Neuron (in vitro differentiated cells): ENCODE results near the gene SLC25A44.

Experiments used
- H2AFZ ChIP-seq: one replicate; pipeline ENCODE4 v1.6.1; 2013; ENCODE audit warnings: low read depth, mild to moderate bottlenecking, inconsistent platforms, low read length, moderate library complexity
- H3K27me3 ChIP-seq: one replicate; pipeline ENCODE4 v1.6.1; 2013; ENCODE audit warnings: low read length; ENCODE audit not compliant: insufficient read depth
- H3K36me3 ChIP-seq: one replicate; pipeline ENCODE4 v1.6.1; 2013; ENCODE audit warnings: low read length; ENCODE audit not compliant: insufficient read depth
- H3K4me1 ChIP-seq: one replicate; pipeline ENCODE4 v1.6.1; 2013; ENCODE audit warnings: low read length; ENCODE audit not compliant: insufficient read depth
- H3K4me3 ChIP-seq: 2 replicates; pipeline ENCODE4 v1.5.1; 2013; ENCODE audit warnings: mild to moderate bottlenecking, low read length, moderate library complexity
- H3K9me3 ChIP-seq: one replicate; pipeline ENCODE4 v1.6.1; 2013; ENCODE audit warnings: low read length

Gene SLC25A44

GRCh38 chr1:156242738-156243137, 48.8 kb downstream of the SLC25A44 start:
- Histone ChIP-seq H2AFZ (no peak overlapping the region), H3K36me3 (peaks cover 25% of the 10 kb centered on the region), H3K9me3 (no peaks in the 10 kb centered on the region), H3K27me3 (no peaks in the 10 kb centered on the region), H3K4me1 (no peaks in the 10 kb centered on the region), H3K4me3 (no peak overlapping the region)

GRCh38 chr1:156244126-156244525, 50.2 kb downstream of the SLC25A44 start:
- H3K36me3 ChIP-seq = peaks cover 11% of the 10 kb centered on the region
- no peak overlapping the region for H3K4me3 ChIP-seq
- no peaks in the 10 kb centered on the region for H3K9me3 ChIP-seq
- H2AFZ ChIP-seq = no peak overlapping the region
- H3K27me3 ChIP-seq = no peaks in the 10 kb centered on the region
- H3K4me1 ChIP-seq = no peaks in the 10 kb centered on the region

GRCh38 chr1:156244712-156245111, 50.8 kb downstream of the SLC25A44 start:
- Histone ChIP-seq H3K36me3 (peaks cover 9% of the 10 kb centered on the region), H3K27me3 (no peaks in the 10 kb centered on the region), H3K4me1 (no peaks in the 10 kb centered on the region), H3K4me3 (no peak overlapping the region), H3K9me3 (no peaks in the 10 kb centered on the region), H2AFZ (no peak overlapping the region)

GRCh38 chr1:156245451-156246232, 51.7 kb downstream of the SLC25A44 start:
- no peak overlapping the region for H2AFZ ChIP-seq
- H3K4me1 ChIP-seq = no peaks in the 10 kb centered on the region
- H3K36me3 ChIP-seq = peaks cover 16% of the 10 kb centered on the region
- no peaks in the 10 kb centered on the region for H3K27me3 ChIP-seq
- no peak overlapping the region for H3K4me3 ChIP-seq
- no peaks in the 10 kb centered on the region for H3K9me3 ChIP-seq

DNA sequence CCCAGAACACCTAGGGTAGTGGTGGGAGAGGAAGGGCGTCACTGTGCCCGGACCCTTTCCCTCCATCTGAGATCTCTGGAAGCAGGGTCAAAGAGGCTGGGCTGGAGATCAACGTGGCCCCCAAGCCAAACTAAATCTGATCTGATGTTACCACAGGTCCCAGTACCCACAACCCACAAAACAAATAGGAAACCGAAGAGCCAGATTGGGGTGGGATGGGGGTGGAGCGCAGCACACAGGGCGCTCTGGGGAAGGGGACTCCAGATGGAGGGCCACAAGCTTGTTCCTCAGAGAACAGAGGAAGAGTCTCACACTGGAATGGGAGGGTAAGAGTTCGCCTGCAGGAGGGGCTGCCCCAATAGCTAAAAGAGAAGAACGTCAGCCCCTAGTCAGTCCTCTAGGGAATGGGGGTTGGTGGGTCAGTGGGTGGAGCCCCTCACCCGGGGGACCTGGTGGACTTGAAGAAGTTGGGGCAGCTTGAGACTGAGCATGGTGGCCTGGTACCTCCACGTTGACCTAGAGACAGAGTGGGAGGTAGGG, 52.4 kb downstream of the SLC25A44 start:
- H3K9me3 ChIP-seq = no peaks in the 10 kb centered on the region
- no peaks in the 10 kb centered on the region for H3K27me3 ChIP-seq
- H2AFZ ChIP-seq = no peak overlapping the region
- no peaks in the 10 kb centered on the region for H3K4me1 ChIP-seq
- H3K4me3 ChIP-seq = no peak overlapping the region
- H3K36me3 ChIP-seq = peaks cover 22% of the 10 kb centered on the region

- H3K36me3 ChIP-seq = peaks cover 28% of the 10 kb centered on the region
- no peaks in the 10 kb centered on the region for H3K27me3 ChIP-seq
- no peaks in the 10 kb centered on the region for H3K4me1 ChIP-seq
- H2AFZ ChIP-seq = no peak overlapping the region
- H3K9me3 ChIP-seq = no peaks in the 10 kb centered on the region
- H3K4me3 ChIP-seq = no peak overlapping the region
Observed at GRCh38 chr1:156246781-156247459, 53.0 kb downstream of the SLC25A44 start.

DNA sequence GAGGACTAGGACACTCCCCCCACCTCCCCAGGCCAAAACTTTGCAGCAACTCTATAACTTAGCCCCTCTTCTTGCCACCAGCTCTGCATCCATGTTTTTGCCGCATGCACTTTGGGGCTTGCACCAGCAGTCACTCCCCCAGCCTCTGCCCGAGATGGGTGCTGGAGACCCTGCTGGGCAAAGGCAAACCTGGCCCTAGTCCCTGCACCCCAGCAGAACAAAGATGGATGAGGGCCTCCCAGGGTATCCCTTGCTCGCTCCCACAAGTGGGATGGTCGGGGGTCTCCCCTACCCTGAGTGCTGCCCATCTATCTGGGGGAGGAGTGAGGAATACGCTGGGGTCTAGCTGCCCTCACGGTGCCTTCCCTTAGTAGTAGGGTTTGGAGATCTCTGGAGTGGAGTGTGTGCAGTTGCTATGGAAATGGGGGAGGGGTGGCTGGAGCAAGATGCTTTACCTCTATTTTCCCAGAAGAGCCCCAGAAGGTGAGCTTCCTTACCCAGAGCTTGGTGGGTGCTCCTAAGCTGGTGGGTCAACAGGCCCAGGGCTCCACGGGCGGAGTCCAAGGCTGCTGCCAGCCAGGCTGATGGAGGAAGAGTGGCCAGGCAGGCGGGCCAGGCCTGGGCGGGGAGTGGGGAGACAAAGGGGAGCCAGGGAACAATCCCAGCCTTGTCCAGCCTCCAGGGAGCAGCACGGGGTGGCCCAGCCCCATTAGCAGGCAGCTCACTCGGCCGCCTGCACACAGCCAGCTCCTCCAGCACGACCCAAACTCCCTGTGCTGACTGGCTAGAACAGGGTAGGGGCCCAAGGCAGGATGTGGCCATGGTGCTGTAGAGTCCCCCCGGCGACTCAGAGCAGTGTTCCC, 53.8 kb downstream of the SLC25A44 start, which contains the start of gene PAQR6:
Gene PAQR6, minus strand, starts transcription at position 597 of the 863 bp plus-strand sequence. CDS start 1,325 bp downstream, outside the sequence.
- Histone ChIP-seq H3K36me3 (peaks cover 36% of the 10 kb centered on the region), H3K9me3 (no peaks in the 10 kb centered on the region), H3K4me1 (no peaks in the 10 kb centered on the region)

GRCh38 chr1:156248323-156248683, 54.4 kb downstream of the SLC25A44 start:
- Histone ChIP-seq H3K9me3 (no peaks in the 10 kb centered on the region), H3K36me3 (peaks cover 42% of the 10 kb centered on the region), H3K27me3 (no peaks in the 10 kb centered on the region), H2AFZ (no peak overlapping the region), H3K4me1 (no peaks in the 10 kb centered on the region), H3K4me3 (no peak overlapping the region)

More for the DNA sequence above, 53.8 kb downstream of the SLC25A44 start, which contains the start of gene PAQR6:
- H2AFZ ChIP-seq = no peak within 1 kb of the TSS
- no peak within 1 kb of the TSS for H3K4me3 ChIP-seq
- H3K27me3 ChIP-seq = no peaks in the 10 kb centered on the region

DNA sequence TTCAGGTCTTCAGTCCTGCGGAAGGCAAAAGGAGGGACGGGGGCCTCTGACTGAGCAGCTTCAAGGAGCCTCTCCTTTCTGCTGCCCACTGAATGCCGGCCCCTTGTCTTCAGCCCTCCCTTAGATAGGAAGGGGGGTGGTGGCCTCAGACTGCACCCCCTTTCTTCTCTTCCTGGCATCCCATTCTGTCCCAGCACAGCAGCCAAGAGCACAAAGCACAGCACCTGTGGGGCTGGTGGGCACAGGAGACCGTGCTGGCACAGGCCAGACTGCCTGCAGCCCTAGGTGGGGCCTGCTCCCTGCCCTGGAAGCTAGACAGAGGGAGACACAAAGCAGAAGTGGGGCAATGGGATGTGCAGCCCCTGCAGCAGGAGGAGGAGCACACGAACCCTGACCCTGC, 55.7 kb downstream of the SLC25A44 start:
- Histone ChIP-seq H2AFZ (no peak overlapping the region), H3K4me1 (no peaks in the 10 kb centered on the region), H3K27me3 (no peaks in the 10 kb centered on the region), H3K4me3 (no peak overlapping the region), H3K9me3 (no peaks in the 10 kb centered on the region), H3K36me3 (peaks cover 54% of the 10 kb centered on the region)

DNA sequence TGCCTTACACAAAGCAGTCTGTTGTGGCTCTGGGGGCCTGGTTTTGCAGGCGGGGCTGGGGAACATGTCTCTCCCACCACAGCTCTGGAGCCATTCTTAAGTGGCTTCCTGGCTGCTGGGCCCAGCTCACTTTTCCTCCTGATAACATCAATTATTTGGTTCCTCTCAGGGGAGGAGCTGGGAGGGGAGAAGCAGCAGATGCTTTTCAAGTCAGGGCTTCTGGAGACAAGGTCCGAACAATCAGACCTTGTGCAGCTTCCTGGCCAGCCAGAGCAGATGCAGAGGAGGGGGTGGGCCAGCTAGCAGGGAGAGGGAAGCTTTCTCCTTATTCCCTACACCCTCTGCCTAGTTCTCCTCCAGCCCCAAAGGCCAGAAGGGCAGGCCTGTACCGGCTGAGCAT, 57.6 kb downstream of the SLC25A44 start:
- H3K4me1 ChIP-seq = no peaks in the 10 kb centered on the region
- H3K27me3 ChIP-seq = no peaks in the 10 kb centered on the region
- H3K9me3 ChIP-seq = no peaks in the 10 kb centered on the region
- H3K36me3 ChIP-seq = peaks cover 63% of the 10 kb centered on the region
- no peak overlapping the region for H2AFZ ChIP-seq
- H3K4me3 ChIP-seq = no peak overlapping the region

- Histone ChIP-seq H2AFZ (no peak overlapping the region), H3K4me3 (no peak overlapping the region), H3K4me1 (no peaks in the 10 kb centered on the region), H3K9me3 (no peaks in the 10 kb centered on the region), H3K27me3 (no peaks in the 10 kb centered on the region), H3K36me3 (peaks cover 77% of the 10 kb centered on the region)
Observed at GRCh38 chr1:156253634-156254033, 59.7 kb downstream of the SLC25A44 start.

DNA sequence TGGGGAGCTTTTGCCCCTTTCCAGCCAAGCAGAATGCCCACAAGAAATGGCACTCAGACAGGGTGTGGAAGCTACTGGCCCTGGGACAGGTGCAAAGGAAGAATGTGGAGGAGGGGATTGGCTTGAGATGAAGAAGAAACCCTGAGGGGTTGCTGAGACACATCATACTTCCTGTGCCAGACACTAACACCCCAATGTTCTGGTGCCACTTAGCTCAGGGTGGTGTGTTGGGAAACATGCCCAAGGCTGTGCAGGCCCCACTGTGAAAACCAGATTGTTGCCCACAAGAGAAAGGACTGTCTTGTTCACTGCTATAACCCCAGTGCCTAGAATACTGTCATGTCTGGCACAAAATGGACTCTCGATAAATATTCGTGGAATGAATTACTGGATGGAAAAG, 63.8 kb downstream of the SLC25A44 start:
- Histone ChIP-seq H3K9me3 (no peaks in the 10 kb centered on the region), H3K27me3 (no peaks in the 10 kb centered on the region), H3K4me1 (no peaks in the 10 kb centered on the region), H3K36me3 (peaks cover 76% of the 10 kb centered on the region), H3K4me3 (no peak overlapping the region), H2AFZ (no peak overlapping the region)

GRCh38 chr1:156258859-156259258, 65.0 kb downstream of the SLC25A44 start:
- peaks cover 76% of the 10 kb centered on the region for H3K36me3 ChIP-seq

More at GRCh38 chr1:156258859-156259258, 65.0 kb downstream of the SLC25A44 start:
- no peaks in the 10 kb centered on the region for H3K4me1 ChIP-seq
- H3K4me3 ChIP-seq = no peak overlapping the region
- no peaks in the 10 kb centered on the region for H3K27me3 ChIP-seq
- no peaks in the 10 kb centered on the region for H3K9me3 ChIP-seq
- H2AFZ ChIP-seq = no peak overlapping the region
